HepG2 (cell line): Measurements from ENCODE around the gene B4GALT1. TPM values are rescaled to one million over a fixed set of nuclear protein-coding genes. Genes with fewer than 3 reads are reported as not detected.

Experiments
- ARNTL ChIP-seq: sonication (generic); formaldehyde crosslinking; IDR thresholded peaks from 2 replicates; pipeline ENCODE4 v1.4.0; 2020; ENCODE audit warnings: mild to moderate bottlenecking, missing genetic modification reagents
- HDAC2 ChIP-seq: sonication (generic); formaldehyde crosslinking; IDR thresholded peaks from 2 replicates; pipeline ENCODE4 v1.4.0; 2020; ENCODE audit warnings: missing genetic modification reagents
- HNF1A ChIP-seq, 2 experiments: sonication (generic) in 1 of 2; formaldehyde crosslinking in 1 of 2; IDR thresholded peaks; 2 replicates each; pipeline versions ENCODE4 v1.4.0 to v1.6.1; 2016 to 2020; ENCODE audit warnings: borderline replicate concordance in 1 of 2, low read depth in 1 of 2, mild to moderate bottlenecking in 1 of 2, missing genetic modification reagents in 1 of 2
- KDM5A ChIP-seq: fragments of 200-600 bp; sonication (generic); IDR thresholded peaks from 2 replicates; pipeline ENCODE4 v1.7.0; 2018; ENCODE audit warnings: antibody characterized with exemption, mild to moderate bottlenecking, low read length, borderline replicate concordance
- MTERF4 ChIP-seq: sonication (generic); formaldehyde crosslinking; IDR thresholded peaks from 2 replicates; pipeline ENCODE4 v1.8.0; 2023; ENCODE audit warnings: mild to moderate bottlenecking, missing genetic modification reagents
- SNAPC4 ChIP-seq: sonication (generic); formaldehyde crosslinking; IDR thresholded peaks from 2 replicates; pipeline ENCODE4 v1.4.0; 2020; ENCODE audit warnings: mild to moderate bottlenecking, missing genetic modification reagents
- TEAD2 ChIP-seq: sonication (generic); formaldehyde crosslinking; IDR thresholded peaks from 2 replicates; pipeline ENCODE4 v1.9.0; 2021; ENCODE audit warnings: missing genetic modification reagents
- THAP9 ChIP-seq: sonication (generic); formaldehyde crosslinking; IDR thresholded peaks from 2 replicates; pipeline ENCODE4; 2020; ENCODE audit warnings: missing genetic modification reagents, mild to moderate bottlenecking, borderline replicate concordance
- ZFX ChIP-seq: sonication (generic); formaldehyde crosslinking; IDR thresholded peaks from 2 replicates; pipeline ENCODE4 v1.4.0; 2020; ENCODE audit warnings: mild to moderate bottlenecking, low read depth, missing genetic modification reagents, moderate library complexity
- ZNF564 ChIP-seq: sonication (generic); formaldehyde crosslinking; IDR thresholded peaks from 2 replicates; pipeline ENCODE4 v1.8.1; 2023; ENCODE audit warnings: mild to moderate bottlenecking, missing genetic modification reagents
- ZNF674 ChIP-seq: sonication (generic); formaldehyde crosslinking; IDR thresholded peaks from 2 replicates; pipeline ENCODE4 v1.5.0; 2020; ENCODE audit warnings: low read depth, mild to moderate bottlenecking, missing genetic modification reagents
- ZSCAN31 ChIP-seq: sonication (generic); formaldehyde crosslinking; IDR thresholded peaks from 2 replicates; pipeline ENCODE4 v1.5.0; 2020; ENCODE audit warnings: low read depth, mild to moderate bottlenecking, missing genetic modification reagents
- polyA plus RNA-seq, 8 experiments: library from polyadenylated mRNA; depleted of rRNA in 3 of 8; stranded (reverse) in 7 of 8; unstranded in 1 of 8; fragments of >200 nt; fragmentation: Illumina TruSeq in 4 of 8; extraction: Trizol in 4 of 8; gene quantifications; 2 replicates each; pipeline versions ENCODE4 v1.2.1 to v1.2.3, GENCODE V29; 2011 to 2016; ENCODE audit warnings: low read depth in 4 of 8, missing spikeins in 1 of 8, mixed read lengths in 1 of 8; ENCODE audit not compliant: insufficient read depth in 1 of 8
- total RNA-seq, 5 experiments: library from RNA; depleted of rRNA; stranded (reverse); fragments of >200 nt; fragmentation: Illumina TruSeq; extraction: Trizol; gene quantifications; 2 replicates each; pipeline ENCODE4 v1.2.3, GENCODE V29; 2016; ENCODE audit warnings: low read depth in 1 of 5

The B4GALT1 gene
- total and polyA plus RNA-seq, 2 of the 13 experiments (the other 11 are each of a cell fraction or from before 2014, with no cell fraction given), result 15.7 to 33.5 TPM

- TF ChIP-seq HNF1A (IDR thresholded peaks at IDR 0.05; ENCODE audit: low read depth) (no peak), HNF1A (CRISPR knock-in tag; IDR thresholded peaks at IDR 0.05; ENCODE audit: borderline replicate concordance) (peak; percentile 63; the same call in 1 of the 2 replicates), ZNF674 (CRISPR knock-in tag) (no peak), MTERF4 (CRISPR knock-in tag) (0 out of 2 replicates have a peak, but pooled peaks have one; percentile 52), ZFX (CRISPR knock-in tag) (peak; percentile 100), KDM5A (peak; percentile 92), ARNTL (CRISPR knock-in tag) (peak; percentile 54), ZNF564 (CRISPR knock-in tag) (no peak), THAP9 (peak; percentile 84), HDAC2 (CRISPR knock-in tag) (peak; percentile 77), SNAPC4 (CRISPR knock-in tag) (peak; percentile 91), ZSCAN31 (CRISPR knock-in tag) (peak; percentile 62), TEAD2 (no peak)
Measured at GRCh38 chr9:33076046-33077004, 90.8 kb downstream of the B4GALT1 start, which contains the start of gene SMU1 (continued).
